ENCODE results near the gene AGTRAP. TPM values are rescaled to one million over a fixed set of nuclear protein-coding genes. Genes with fewer than 3 reads are reported as not detected.

AGTRAP gene
- total and polyA plus RNA-seq, 2 of the 4 experiments (the other 2 are of a cell fraction), result 21.5 to 57.7 TPM

DNA sequence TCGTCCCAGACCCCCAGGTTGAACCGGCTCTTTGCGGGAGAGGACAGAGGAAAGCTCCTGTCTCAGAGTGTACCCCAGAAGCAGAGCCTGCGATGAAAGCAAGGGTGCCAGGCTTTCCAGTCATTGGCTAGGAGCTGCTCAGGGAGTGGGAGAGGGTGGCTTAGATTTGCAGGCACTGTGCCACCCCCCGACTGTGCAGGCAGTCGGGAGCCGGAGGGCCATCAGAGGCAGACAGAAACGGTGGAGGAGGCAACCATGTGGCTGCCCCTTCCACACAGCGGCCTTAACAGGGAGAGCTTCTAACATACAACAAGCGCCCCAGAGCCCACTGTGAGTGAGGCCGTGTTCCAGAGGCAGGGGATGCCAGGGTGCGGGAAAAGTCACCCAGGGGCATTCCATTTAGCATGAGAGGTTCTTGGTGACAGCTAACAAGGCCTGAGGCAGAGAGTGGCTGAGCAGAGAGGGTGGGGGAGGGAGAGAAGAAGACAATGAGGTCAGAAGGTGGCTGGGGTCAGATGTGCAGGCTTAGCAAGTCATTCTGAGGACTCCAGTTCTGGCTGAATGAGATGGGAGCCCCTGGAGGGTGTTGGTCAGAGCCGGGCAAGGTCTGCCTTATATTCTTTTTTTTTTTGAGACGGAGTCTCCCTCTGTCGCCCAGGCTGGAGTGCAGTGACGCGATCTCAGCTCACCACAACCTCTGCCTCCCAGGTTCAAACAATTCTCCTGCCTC is 16.6 kb downstream of the AGTRAP start:
- no peak overlapping the region for H2BK120ac ChIP-seq (ENCODE audit: low read depth, low read length)
- dilution Hi-C loops (cut with HindIII; ENCODE audit: low sequenced_read_pairs, unreplicated experiment) (no loop called here), in situ Hi-C loops (cut with MboI; ENCODE audit: low sequenced_read_pairs) (no loop called here), intact Hi-C loops (cut with micrococcal nuclease) (no loop called here)
- CTCF ChIA-PET, result no interaction called here
- BruUV-seq (replicated peaks), result no TSS peak
- no peaks in the 10 kb centered on the region for H3K4me1 ChIP-seq (ENCODE audit: control insufficient read depth, insufficient read depth, low read length)
- no peak for TF ChIP-seq FOS (IDR thresholded peaks at IDR 0.05; ENCODE audit: low read depth, low read length)
- no peak for TF ChIP-seq CHD1 (IDR thresholded peaks at IDR 0.05; ENCODE audit: low read depth, low read length)
- TF ChIP-seq MAZ (IDR thresholded peaks at IDR 0.05; ENCODE audit: borderline replicate concordance, low read depth, low read length), result no peak
- no peak for TF ChIP-seq POLR2A (IDR thresholded peaks at IDR 0.05; ENCODE audit: low read depth, low read length)
- TF ChIP-seq, protein P1, sequence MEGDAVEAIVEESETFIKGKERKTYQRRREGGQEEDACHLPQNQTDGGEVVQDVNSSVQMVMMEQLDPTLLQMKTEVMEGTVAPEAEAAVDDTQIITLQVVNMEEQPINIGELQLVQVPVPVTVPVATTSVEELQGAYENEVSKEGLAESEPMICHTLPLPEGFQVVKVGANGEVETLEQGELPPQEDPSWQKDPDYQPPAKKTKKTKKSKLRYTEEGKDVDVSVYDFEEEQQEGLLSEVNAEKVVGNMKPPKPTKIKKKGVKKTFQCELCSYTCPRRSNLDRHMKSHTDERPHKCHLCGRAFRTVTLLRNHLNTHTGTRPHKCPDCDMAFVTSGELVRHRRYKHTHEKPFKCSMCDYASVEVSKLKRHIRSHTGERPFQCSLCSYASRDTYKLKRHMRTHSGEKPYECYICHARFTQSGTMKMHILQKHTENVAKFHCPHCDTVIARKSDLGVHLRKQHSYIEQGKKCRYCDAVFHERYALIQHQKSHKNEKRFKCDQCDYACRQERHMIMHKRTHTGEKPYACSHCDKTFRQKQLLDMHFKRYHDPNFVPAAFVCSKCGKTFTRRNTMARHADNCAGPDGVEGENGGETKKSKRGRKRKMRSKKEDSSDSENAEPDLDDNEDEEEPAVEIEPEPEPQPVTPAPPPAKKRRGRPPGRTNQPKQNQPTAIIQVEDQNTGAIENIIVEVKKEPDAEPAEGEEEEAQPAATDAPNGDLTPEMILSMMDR (conservative IDR thresholded peaks at IDR 0.05; ENCODE audit: low read depth, low read length), result no peak
- TF ChIP-seq RAD21 (IDR thresholded peaks at IDR 0.05; ENCODE audit: low read length), result no peak
- TF ChIP-seq MAFK (IDR thresholded peaks at IDR 0.05; ENCODE audit: low read depth, low read length), result no peak
- TF ChIP-seq RCOR1 (IDR thresholded peaks at IDR 0.05; ENCODE audit: insufficient replicate concordance, low read length), result no peak
- TF ChIP-seq, protein P2, sequence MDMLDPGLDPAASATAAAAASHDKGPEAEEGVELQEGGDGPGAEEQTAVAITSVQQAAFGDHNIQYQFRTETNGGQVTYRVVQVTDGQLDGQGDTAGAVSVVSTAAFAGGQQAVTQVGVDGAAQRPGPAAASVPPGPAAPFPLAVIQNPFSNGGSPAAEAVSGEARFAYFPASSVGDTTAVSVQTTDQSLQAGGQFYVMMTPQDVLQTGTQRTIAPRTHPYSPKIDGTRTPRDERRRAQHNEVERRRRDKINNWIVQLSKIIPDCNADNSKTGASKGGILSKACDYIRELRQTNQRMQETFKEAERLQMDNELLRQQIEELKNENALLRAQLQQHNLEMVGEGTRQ (IDR thresholded peaks at IDR 0.05; ENCODE audit: low read depth, low read length), result no peak
- no peak for TF ChIP-seq MXI1 (IDR thresholded peaks at IDR 0.05; ENCODE audit: borderline replicate concordance, low read depth, low read length)
- no peak for TF ChIP-seq SMC3 (IDR thresholded peaks at IDR 0.05; ENCODE audit: low read depth, low read length)
- WGBS, 2 experiments (ENCODE audit: extremely low coverage in 2 of 2, insufficient read length in 1 of 2), result 33% methylated on average over 2 of the region's 17 CpGs; no CpG with 5 or more reads in 1 of the 2 experiments
- no peak overlapping the region for H2AK9ac ChIP-seq (replicated peaks; ENCODE audit: low read depth, low read length, poor library complexity)
- no peak overlapping the region for H3K4me2 ChIP-seq (ENCODE audit: low read depth, low read length)
- H2AFZ ChIP-seq (replicated peaks; ENCODE audit: low read length, poor library complexity), result no peak overlapping the region
- no peaks in the 10 kb centered on the region for H3K9me1 ChIP-seq (ENCODE audit: insufficient read depth, low read length)
- H3K27me3 ChIP-seq (ENCODE audit: control insufficient read depth, insufficient read depth, low read length), result peaks cover 8% of the 10 kb centered on the region
- DNase-seq (no peak), ATAC-seq (ENCODE audit: low read depth) (no peak)
- no peak overlapping the region for H2AK5ac ChIP-seq (ENCODE audit: low read depth, low read length)
- H4K91ac ChIP-seq (ENCODE audit: insufficient read depth, low read depth, low read length), result no peak overlapping the region
- H2BK20ac ChIP-seq (ENCODE audit: low read depth, low read length), result no peak overlapping the region
- no peak overlapping the region for H4K5ac ChIP-seq (ENCODE audit: low read depth, low read length)
- no peak overlapping the region for H3K9ac ChIP-seq (ENCODE audit: low read depth, low read length)
- H2BK5ac ChIP-seq (ENCODE audit: low read depth, low read length, poor library complexity, severe bottlenecking), result no peak overlapping the region
- H3K27ac ChIP-seq (ENCODE audit: insufficient read depth, low read length), result no peak overlapping the region
- H3K4ac ChIP-seq (ENCODE audit: low read depth, low read length), result no peak overlapping the region
- no peak overlapping the region for H2BK15ac ChIP-seq (ENCODE audit: low read depth, low read length)
- peaks cover 21% of the 10 kb centered on the region for H3K36me3 ChIP-seq (ENCODE audit: control insufficient read depth, insufficient read depth, low read length)
- H4K8ac ChIP-seq (ENCODE audit: low read depth in 2 of 2, low read length in 2 of 2), result no peak overlapping the region
- no peaks in the 10 kb centered on the region for H4K20me1 ChIP-seq (ENCODE audit: insufficient read depth, low read length)
- H3K23ac ChIP-seq (ENCODE audit: low read depth, low read length), result no peak overlapping the region
- POLR2A ChIA-PET (ENCODE audit: unreplicated experiment), result no interaction called here
- no peak overlapping the region for H3K4me3 ChIP-seq (ENCODE audit: insufficient read depth, low read depth, low read length)
- 0 out of 2 replicates have a peak, but pooled peaks cover 2% of the 10 kb centered on the region for H3K9me3 ChIP-seq (ENCODE audit: control insufficient read depth, insufficient read depth, low read length)
- H3K14ac ChIP-seq (replicated peaks; ENCODE audit: low read depth, low read length), result no peak overlapping the region
- no peaks in the 10 kb centered on the region for H3K79me1 ChIP-seq (ENCODE audit: low read depth in 1 of 2, low read length in 2 of 2)
- H3K18ac ChIP-seq (ENCODE audit: low read depth, low read length), result no peak overlapping the region
- H3K56ac ChIP-seq (ENCODE audit: extremely low read depth, insufficient read depth, low read length), result no peak overlapping the region

All from IMR-90 (cell line).